Activated B cell treated with CpG ODN at 0.5 μM for 24 hours (primary cell): ENCODE results near the gene C21orf58. TPM values are rescaled to one million over a fixed set of nuclear protein-coding genes. Genes with fewer than 3 reads are reported as not detected.
"Not testable (repeated sequence)": the region's sequence is repeated elsewhere in the genome, so short reads cannot be mapped to it uniquely, and the experiment has no call there.

Experiments used
- ATAC-seq: fragments of 200-7000 bp; cut with Tn5 transposase; one replicate; pipeline ENCODE4 v1.10.0; 2021; ENCODE audit warnings: low read depth, mild to moderate bottlenecking, moderate library complexity
- CTCF ChIA-PET: fragments of 350-600 bp; sonication (Branson Sonifier 250); formaldehyde crosslinking; loops from one replicate; lab custom pipeline; 2021; ENCODE audit warnings: antibody characterized with exemption; lab: Charles Lee
- POLR2A ChIA-PET: fragments of 350-600 bp; sonication (Branson Sonifier 250); formaldehyde crosslinking; loops from one replicate; lab custom pipeline; 2021; ENCODE audit warnings: antibody characterized with exemption; lab: Charles Lee
- DNase-seq: peaks from one replicate; pipeline ENCODE4 v3.0.0; 2022
- H3K27ac Mint-ChIP-seq: one replicate; pipeline ENCODE4 v1.8.0; 2020; ENCODE audit warnings: mixed read lengths
- H3K27me3 Mint-ChIP-seq: one replicate; pipeline ENCODE4 v1.8.0; 2021; ENCODE audit warnings: mixed read lengths
- H3K36me3 Mint-ChIP-seq: one replicate; pipeline ENCODE4 v1.8.0; 2021; ENCODE audit warnings: low read depth, mixed read lengths
- H3K4me1 Mint-ChIP-seq: one replicate; pipeline ENCODE4 v1.8.0; 2021; ENCODE audit warnings: mixed read lengths
- H3K4me3 Mint-ChIP-seq: one replicate; pipeline ENCODE4 v1.8.0; 2020; ENCODE audit warnings: mild to moderate bottlenecking, mixed read lengths
- H3K9me3 Mint-ChIP-seq: one replicate; pipeline ENCODE4 v1.8.0; 2020; ENCODE audit warnings: mixed read lengths
- intact Hi-C: fragments of 100-400 bp; cut with micrococcal nuclease; formaldehyde crosslinking; loops from one replicate; pipeline ENCODE4 v1.15.1; 2024
- total RNA-seq: library from RNA; stranded (reverse); gene quantifications from 2 replicates; pipeline ENCODE4 v1.2.3, GENCODE V29; 2022
- TF ChIP-seq, protein P1 (sequence below): fragments of 200-600 bp; IDR thresholded peaks from one replicate; pipeline ENCODE4 v1.8.0; 2022; ENCODE audit warnings: antibody characterized with exemption, mild to moderate bottlenecking

C21orf58 gene
- total RNA-seq, 1 donor from 2014 or later, result 4.7 TPM

DNA sequence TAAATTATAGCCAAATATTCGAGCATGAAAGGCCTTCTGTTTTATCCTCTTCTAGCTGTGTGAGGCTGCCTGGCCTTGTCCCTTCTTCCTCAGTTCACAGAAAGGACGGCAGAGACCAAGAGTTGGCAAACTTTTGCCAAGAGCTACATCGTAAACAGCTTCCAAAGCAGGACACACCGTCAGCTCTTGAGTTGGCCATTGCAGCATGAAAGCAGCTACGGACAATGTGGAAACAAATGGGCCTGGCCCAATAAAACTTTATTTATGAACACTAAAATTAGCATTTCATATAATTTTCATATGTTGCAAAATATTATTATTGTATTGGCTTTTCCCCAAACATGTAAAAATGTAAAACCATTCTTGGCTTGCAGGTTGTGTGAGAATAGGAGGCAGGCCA lies 10.7 kb downstream of the C21orf58 start:
- no peak overlapping the region for H3K4me3 Mint-ChIP-seq
- ChIA-PET CTCF (no interaction called here), POLR2A (no interaction called here)
- H3K27me3 Mint-ChIP-seq, result no peaks in the 10 kb centered on the region
- no peak overlapping the region for H3K27ac Mint-ChIP-seq
- H3K4me1 Mint-ChIP-seq, result no peaks in the 10 kb centered on the region
- ATAC-seq (no peak), DNase-seq (no peak)
- TF ChIP-seq, protein P1, sequence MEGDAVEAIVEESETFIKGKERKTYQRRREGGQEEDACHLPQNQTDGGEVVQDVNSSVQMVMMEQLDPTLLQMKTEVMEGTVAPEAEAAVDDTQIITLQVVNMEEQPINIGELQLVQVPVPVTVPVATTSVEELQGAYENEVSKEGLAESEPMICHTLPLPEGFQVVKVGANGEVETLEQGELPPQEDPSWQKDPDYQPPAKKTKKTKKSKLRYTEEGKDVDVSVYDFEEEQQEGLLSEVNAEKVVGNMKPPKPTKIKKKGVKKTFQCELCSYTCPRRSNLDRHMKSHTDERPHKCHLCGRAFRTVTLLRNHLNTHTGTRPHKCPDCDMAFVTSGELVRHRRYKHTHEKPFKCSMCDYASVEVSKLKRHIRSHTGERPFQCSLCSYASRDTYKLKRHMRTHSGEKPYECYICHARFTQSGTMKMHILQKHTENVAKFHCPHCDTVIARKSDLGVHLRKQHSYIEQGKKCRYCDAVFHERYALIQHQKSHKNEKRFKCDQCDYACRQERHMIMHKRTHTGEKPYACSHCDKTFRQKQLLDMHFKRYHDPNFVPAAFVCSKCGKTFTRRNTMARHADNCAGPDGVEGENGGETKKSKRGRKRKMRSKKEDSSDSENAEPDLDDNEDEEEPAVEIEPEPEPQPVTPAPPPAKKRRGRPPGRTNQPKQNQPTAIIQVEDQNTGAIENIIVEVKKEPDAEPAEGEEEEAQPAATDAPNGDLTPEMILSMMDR, result no peak
- no peaks in the 10 kb centered on the region for H3K36me3 Mint-ChIP-seq
- intact Hi-C loops, result no loop called here
- no peaks in the 10 kb centered on the region for H3K9me3 Mint-ChIP-seq

DNA sequence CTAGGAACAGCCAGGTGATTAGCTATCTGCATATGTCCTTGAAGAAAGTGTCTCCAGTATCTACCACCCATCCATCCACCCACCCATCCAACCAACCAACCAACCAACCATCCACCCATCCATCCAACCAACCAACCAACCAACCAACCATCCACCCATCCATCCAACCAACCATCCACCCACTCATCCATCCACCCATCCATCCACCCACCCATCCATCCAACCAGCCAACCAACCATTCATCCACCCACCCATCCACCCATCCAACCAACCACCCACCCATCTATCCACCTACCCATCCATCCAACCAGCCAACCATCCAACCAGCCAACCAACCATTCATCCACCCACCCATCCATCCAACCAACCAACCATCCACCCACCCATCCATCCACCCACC lies 12.1 kb downstream of the C21orf58 start:
- ATAC-seq (no peak), DNase-seq (no peak)
- Mint-ChIP-seq H3K27ac (no peak overlapping the region), H3K4me3 (no peak overlapping the region), H3K27me3 (no peaks in the 10 kb centered on the region), H3K9me3 (no peaks in the 10 kb centered on the region), H3K4me1 (no peaks in the 10 kb centered on the region), H3K36me3 (no peaks in the 10 kb centered on the region)
- ChIA-PET CTCF (no interaction called here), POLR2A (no interaction called here)
- TF ChIP-seq, protein P1, result no peak
- intact Hi-C loops, result no loop called here

DNA sequence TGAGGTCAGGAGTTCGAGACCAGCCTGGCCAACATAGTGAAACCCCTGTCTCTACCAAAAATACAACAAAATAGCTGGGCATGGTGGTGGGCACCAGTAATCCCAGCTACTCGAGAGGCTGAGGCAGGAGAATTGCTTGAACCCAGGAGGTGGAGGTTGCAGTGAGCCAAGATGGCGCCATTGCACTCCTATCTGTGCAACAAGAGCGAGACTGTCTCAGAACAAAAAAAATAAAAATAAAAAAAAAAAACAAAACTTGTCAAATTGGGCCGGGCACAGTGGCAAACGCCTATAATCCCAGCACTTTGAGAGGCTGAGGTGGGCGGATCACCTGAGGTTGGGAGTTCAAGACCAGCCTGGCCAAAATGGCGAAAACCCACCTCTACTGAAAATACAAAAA lies 13.4 kb downstream of the C21orf58 start:
- H3K9me3 Mint-ChIP-seq, result not testable (repeated sequence)

DNA sequence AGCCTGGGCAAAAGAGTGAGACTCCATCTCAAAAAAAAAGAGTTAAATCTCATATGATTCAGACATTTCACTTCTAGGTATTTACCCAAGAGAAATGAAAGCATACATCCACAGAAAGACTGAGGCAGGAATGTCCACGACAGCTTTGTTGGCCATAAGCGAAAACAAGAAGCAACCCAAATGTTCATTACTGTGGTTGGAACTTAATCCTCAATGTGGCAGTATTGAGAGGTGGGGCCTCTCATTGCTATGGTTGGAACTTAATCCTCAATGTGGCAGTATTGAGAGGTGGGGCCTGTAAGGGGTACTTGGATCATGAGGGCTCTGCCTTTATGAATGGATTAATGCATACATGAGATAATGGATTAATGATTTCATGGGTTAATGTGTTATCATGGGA lies 15.2 kb downstream of the C21orf58 start:
- Mint-ChIP-seq H3K9me3 (no peaks in the 10 kb centered on the region), H3K4me3 (no peak overlapping the region), H3K4me1 (no peaks in the 10 kb centered on the region), H3K27ac (no peak overlapping the region), H3K36me3 (peaks cover 6% of the 10 kb centered on the region), H3K27me3 (no peaks in the 10 kb centered on the region)
- TF ChIP-seq, protein P1, result no peak
- ChIA-PET POLR2A (no interaction called here), CTCF (no interaction called here)
- ATAC-seq (no peak), DNase-seq (no peak)
- intact Hi-C loops, result no loop called here

More for the DNA sequence above, 13.4 kb downstream of the C21orf58 start:
- DNase-seq, H3K27me3 Mint-ChIP-seq, H3K4me1 Mint-ChIP-seq, CTCF ChIA-PET, POLR2A ChIA-PET, ATAC-seq, H3K27ac Mint-ChIP-seq, H3K4me3 Mint-ChIP-seq, H3K36me3 Mint-ChIP-seq, intact Hi-C loops: not testable (repeated sequence)

DNA sequence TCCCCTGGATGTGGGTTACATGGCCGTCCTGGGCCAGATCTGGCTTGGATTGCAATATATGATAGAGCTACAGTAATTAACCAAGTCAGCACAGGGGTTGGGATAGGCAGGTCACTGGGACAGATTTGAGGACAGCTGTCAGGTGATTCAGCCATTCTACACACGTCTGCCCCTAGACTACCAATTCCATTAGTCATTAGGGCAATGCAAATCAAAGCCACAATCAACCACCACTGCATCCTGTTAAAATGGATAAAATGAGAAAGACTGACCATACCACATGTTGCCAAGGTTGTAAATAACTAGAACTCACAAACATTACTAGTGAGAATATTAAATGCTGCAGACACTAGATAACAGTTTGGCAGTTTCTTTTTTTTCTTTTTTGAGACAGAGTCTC lies 16.0 kb downstream of the C21orf58 start:
- no peaks in the 10 kb centered on the region for H3K9me3 Mint-ChIP-seq
- no peaks in the 10 kb centered on the region for H3K4me1 Mint-ChIP-seq
- no peaks in the 10 kb centered on the region for H3K27me3 Mint-ChIP-seq
- ChIA-PET POLR2A (no interaction called here), CTCF (no interaction called here)
- H3K4me3 Mint-ChIP-seq, result no peak overlapping the region
- intact Hi-C loops, result no loop called here
- ATAC-seq, result peak; percentile 10
- TF ChIP-seq, protein P1, result no peak
- DNase-seq, result no peak
- peaks cover 6% of the 10 kb centered on the region for H3K36me3 Mint-ChIP-seq
- H3K27ac Mint-ChIP-seq, result no peak overlapping the region

DNA sequence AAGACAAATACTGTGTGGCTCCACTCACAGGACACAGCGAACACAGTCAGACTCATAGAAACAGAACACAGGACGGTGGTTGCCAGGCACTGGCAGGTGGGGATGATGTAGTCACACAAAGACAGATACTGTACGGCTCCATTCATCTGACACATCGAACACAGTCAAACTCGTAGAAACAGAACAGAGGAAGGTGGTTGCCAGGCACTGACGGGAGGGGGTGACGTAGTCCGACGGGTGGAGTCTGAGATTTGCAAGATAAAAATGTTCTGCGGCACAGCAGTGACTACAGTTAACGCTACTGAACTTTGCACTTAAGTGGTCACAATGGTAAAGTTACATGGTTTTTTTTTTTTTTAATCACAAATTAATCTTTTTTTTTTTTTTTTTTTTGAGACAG lies 18.7 kb downstream of the C21orf58 start:
- Mint-ChIP-seq H3K36me3 (peaks cover 6% of the 10 kb centered on the region), H3K27me3 (no peaks in the 10 kb centered on the region), H3K4me1 (no peaks in the 10 kb centered on the region), H3K9me3 (no peaks in the 10 kb centered on the region), H3K27ac (no peak overlapping the region), H3K4me3 (no peak overlapping the region)
- intact Hi-C loops, result no loop called here
- POLR2A ChIA-PET, result no interaction called here
- no peak for DNase-seq
- ATAC-seq, result no peak
- TF ChIP-seq, protein P1, result no peak
- CTCF ChIA-PET, result no interaction called here
